Panc1 (cell line): Measurements from ENCODE around the gene GPR26.

Source experiments
- POLR2AphosphoS5 ChIP-seq: IDR thresholded peaks from 2 replicates; pipeline ENCODE4 v1.6.1; 2012; ENCODE audit warnings: mild to moderate bottlenecking, low read depth, low read length, moderate library complexity
- SIN3A ChIP-seq: IDR thresholded peaks from 2 replicates; pipeline ENCODE4 v1.6.1; 2012; ENCODE audit warnings: low read depth, mild to moderate bottlenecking, low read length, moderate library complexity, borderline replicate concordance; ENCODE audit not compliant: insufficient read depth
- TF ChIP-seq, protein P1 (sequence below): fragments of 450-650 bp; IDR thresholded peaks from 2 replicates; pipeline ENCODE4 v1.5.1; 2017; ENCODE audit warnings: mild to moderate bottlenecking

DNA sequence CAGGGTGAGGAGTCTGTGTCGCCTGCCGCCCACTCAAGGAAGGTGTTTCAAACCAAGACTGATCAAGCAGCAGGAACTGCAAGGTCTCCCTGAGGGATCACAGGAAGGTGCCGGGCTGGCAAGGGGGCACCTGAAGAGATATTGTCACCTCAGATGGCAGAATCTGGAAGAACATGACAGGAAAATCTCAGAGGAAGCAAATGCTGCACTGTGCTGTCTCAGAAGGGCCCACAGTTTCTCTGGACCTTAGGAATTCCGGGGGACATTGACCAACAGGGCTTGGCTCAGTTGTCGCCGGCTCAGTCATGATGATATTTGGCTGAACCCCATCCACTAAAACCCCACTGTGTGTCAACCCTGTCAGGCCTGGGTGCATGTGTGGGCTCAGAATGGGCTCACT is 31.9 kb upstream of the GPR26 start:
- TF ChIP-seq POLR2AphosphoS5 (no peak), SIN3A (no peak)
- TF ChIP-seq, protein P1, sequence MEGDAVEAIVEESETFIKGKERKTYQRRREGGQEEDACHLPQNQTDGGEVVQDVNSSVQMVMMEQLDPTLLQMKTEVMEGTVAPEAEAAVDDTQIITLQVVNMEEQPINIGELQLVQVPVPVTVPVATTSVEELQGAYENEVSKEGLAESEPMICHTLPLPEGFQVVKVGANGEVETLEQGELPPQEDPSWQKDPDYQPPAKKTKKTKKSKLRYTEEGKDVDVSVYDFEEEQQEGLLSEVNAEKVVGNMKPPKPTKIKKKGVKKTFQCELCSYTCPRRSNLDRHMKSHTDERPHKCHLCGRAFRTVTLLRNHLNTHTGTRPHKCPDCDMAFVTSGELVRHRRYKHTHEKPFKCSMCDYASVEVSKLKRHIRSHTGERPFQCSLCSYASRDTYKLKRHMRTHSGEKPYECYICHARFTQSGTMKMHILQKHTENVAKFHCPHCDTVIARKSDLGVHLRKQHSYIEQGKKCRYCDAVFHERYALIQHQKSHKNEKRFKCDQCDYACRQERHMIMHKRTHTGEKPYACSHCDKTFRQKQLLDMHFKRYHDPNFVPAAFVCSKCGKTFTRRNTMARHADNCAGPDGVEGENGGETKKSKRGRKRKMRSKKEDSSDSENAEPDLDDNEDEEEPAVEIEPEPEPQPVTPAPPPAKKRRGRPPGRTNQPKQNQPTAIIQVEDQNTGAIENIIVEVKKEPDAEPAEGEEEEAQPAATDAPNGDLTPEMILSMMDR: no peak
